Stomach (tissue), 4 donors: ENCODE results near the gene GPR68.

ENCODE experiments used
- EP300 ChIP-seq: sonication (generic); formaldehyde crosslinking; IDR thresholded peaks from one replicate; pipeline ENCODE4 v1.6.1; 2017; ENCODE audit warnings: antibody characterized with exemption
- POLR2A ChIP-seq, 4 donors: fragments of 450-650 bp; IDR thresholded peaks; one replicate each; pipeline ENCODE4 v1.6.1; 2016; ENCODE audit warnings: antibody characterized with exemption in 4 of 4, control low read depth in 2 of 4, mild to moderate bottlenecking in 1 of 4, moderate library complexity in 1 of 4
- POLR2AphosphoS5 ChIP-seq, 3 donors: sonication (generic); formaldehyde crosslinking; IDR thresholded peaks; one replicate each; pipeline ENCODE4 v1.6.1; 2016; ENCODE audit warnings: antibody characterized with exemption in 3 of 3
- TF ChIP-seq, protein P1 (sequence below), 7 experiments: fragments of 450-650 bp in 4 of 7; fragments of 200-600 bp in 3 of 7; sonication (generic) in 3 of 7; IDR thresholded peaks; one replicate each; pipeline ENCODE4 v1.5.1; 2016 to 2019; ENCODE audit warnings: antibody characterized with exemption in 7 of 7, control low read depth in 2 of 7, mild to moderate bottlenecking in 1 of 7

DNA sequence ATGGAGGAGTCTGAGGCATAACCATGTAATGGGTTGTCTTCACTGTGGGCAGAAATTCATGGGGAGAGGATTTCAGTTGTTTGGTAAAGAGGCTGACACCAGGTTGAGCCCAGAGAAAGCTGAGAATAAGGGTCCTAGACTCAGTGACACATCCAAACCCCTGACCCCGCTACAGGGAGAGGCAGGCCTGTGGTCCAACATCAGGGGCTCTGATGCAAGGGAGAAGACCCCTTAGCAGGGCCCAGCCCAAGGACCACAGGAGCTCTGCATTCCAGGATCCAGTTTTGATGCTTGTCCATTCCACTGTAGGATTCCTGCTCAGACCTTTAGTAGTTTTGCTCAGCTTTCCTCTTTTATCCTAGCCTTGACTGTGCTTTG is 15.5 kb downstream of the GPR68 start:
- TF ChIP-seq POLR2A (IDR thresholded peaks at IDR 0.05), result no peak
- TF ChIP-seq, protein P1, sequence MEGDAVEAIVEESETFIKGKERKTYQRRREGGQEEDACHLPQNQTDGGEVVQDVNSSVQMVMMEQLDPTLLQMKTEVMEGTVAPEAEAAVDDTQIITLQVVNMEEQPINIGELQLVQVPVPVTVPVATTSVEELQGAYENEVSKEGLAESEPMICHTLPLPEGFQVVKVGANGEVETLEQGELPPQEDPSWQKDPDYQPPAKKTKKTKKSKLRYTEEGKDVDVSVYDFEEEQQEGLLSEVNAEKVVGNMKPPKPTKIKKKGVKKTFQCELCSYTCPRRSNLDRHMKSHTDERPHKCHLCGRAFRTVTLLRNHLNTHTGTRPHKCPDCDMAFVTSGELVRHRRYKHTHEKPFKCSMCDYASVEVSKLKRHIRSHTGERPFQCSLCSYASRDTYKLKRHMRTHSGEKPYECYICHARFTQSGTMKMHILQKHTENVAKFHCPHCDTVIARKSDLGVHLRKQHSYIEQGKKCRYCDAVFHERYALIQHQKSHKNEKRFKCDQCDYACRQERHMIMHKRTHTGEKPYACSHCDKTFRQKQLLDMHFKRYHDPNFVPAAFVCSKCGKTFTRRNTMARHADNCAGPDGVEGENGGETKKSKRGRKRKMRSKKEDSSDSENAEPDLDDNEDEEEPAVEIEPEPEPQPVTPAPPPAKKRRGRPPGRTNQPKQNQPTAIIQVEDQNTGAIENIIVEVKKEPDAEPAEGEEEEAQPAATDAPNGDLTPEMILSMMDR (IDR thresholded peaks at IDR 0.05), result no peak
- TF ChIP-seq POLR2AphosphoS5 (IDR thresholded peaks at IDR 0.05), result no peak
- no peak for TF ChIP-seq EP300
